ENCODE data around the gene COL4A2.

The COL4A2 gene

GRCh38 chr13:110414931-110415330, 107.8 kb downstream of the COL4A2 start:
- H2AFZ ChIP-seq (ENCODE audit: low read depth, low read length) = no peak overlapping the region
- H3K4me1 ChIP-seq (ENCODE audit: insufficient read depth, low read length) = peaks cover 7% of the 10 kb centered on the region
- H3K36me3 ChIP-seq (ENCODE audit: insufficient read depth, low read length) = no peaks in the 10 kb centered on the region
- no peaks in the 10 kb centered on the region for H3K27me3 ChIP-seq (ENCODE audit: insufficient read depth, low read length)
- H3K9me3 ChIP-seq (ENCODE audit: low read length) = no peaks in the 10 kb centered on the region
- H3K4me3 ChIP-seq (ENCODE audit: low read length) = no peak overlapping the region

GRCh38 chr13:110415669-110416068, 108.6 kb downstream of the COL4A2 start:
- Histone ChIP-seq H3K9me3 (ENCODE audit: low read length) (no peaks in the 10 kb centered on the region), H3K27me3 (ENCODE audit: insufficient read depth, low read length) (no peaks in the 10 kb centered on the region), H3K4me1 (ENCODE audit: insufficient read depth, low read length) (peaks cover 7% of the 10 kb centered on the region), H3K4me3 (ENCODE audit: low read length) (no peak overlapping the region), H3K36me3 (ENCODE audit: insufficient read depth, low read length) (no peaks in the 10 kb centered on the region), H2AFZ (ENCODE audit: low read depth, low read length) (no peak overlapping the region)

GRCh38 chr13:110416131-110417025, 109.3 kb downstream of the COL4A2 start:
- Histone ChIP-seq H3K4me3 (ENCODE audit: low read length) (no peak overlapping the region), H3K9me3 (ENCODE audit: low read length) (no peaks in the 10 kb centered on the region), H3K36me3 (ENCODE audit: insufficient read depth, low read length) (no peaks in the 10 kb centered on the region), H3K4me1 (ENCODE audit: insufficient read depth, low read length) (peaks cover 7% of the 10 kb centered on the region), H2AFZ (ENCODE audit: low read depth, low read length) (no peak overlapping the region), H3K27me3 (ENCODE audit: insufficient read depth, low read length) (no peaks in the 10 kb centered on the region)

- no peak overlapping the region for H3K4me3 ChIP-seq (ENCODE audit: low read length)
- peaks cover 4% of the 10 kb centered on the region for H3K4me1 ChIP-seq (ENCODE audit: insufficient read depth, low read length)
- no peaks in the 10 kb centered on the region for H3K36me3 ChIP-seq (ENCODE audit: insufficient read depth, low read length)
- no peaks in the 10 kb centered on the region for H3K27me3 ChIP-seq (ENCODE audit: insufficient read depth, low read length)
- H3K9me3 ChIP-seq (ENCODE audit: low read length) = no peaks in the 10 kb centered on the region
- no peak overlapping the region for H2AFZ ChIP-seq (ENCODE audit: low read depth, low read length)
These were observed 111.9 kb downstream of the COL4A2 start for GRCh38 chr13:110418944-110419343.

DNA sequence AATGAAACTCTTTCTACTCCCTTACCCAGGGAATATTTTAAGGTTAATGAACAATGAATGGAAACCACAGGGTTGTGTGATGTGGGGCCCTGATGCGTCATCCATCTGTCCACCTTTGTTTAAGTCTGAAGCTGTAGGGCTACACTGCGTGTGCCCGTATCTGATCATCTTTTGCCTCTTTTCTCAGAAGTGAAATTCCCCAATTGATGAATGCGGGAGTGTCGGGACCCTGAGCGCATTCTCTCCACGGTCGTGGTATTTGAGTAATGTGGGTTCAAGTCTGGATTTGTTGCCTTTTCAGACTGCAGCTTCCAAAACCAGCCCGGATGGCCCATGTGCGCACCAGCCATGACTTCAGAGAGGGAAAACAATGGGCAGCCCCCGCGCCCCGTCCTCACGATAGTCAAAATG, 112.3 kb downstream of the COL4A2 start:
- no peaks in the 10 kb centered on the region for H3K36me3 ChIP-seq (ENCODE audit: insufficient read depth, low read length)

DNA sequence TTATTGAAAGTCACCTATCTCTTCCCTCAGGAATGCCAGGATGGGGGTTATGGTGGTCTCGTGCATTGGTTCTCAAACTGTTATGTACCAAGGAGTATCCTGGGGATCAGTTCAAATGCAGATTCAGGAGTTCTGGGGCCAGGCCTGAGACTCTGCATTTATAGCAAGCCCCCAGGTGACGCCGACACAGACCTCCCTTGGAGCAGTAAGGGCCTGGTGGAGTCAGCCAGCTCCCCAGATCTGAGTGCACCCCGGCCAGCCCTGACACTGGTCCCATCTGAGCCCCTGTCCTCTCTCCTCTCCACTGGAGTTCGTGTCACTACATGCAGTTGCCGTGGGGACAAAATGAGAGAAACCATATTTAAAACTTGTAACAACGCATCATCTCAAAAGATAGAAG, 112.9 kb downstream of the COL4A2 start:
- Histone ChIP-seq H2AFZ (ENCODE audit: low read depth, low read length) (no peak overlapping the region), H3K4me3 (ENCODE audit: low read length) (no peak overlapping the region), H3K9me3 (ENCODE audit: low read length) (no peaks in the 10 kb centered on the region), H3K4me1 (ENCODE audit: insufficient read depth, low read length) (peaks cover 6% of the 10 kb centered on the region), H3K27me3 (ENCODE audit: insufficient read depth, low read length) (no peaks in the 10 kb centered on the region), H3K36me3 (ENCODE audit: insufficient read depth, low read length) (no peaks in the 10 kb centered on the region)

More for the DNA sequence above, 112.3 kb downstream of the COL4A2 start:
- no peak overlapping the region for H3K4me3 ChIP-seq (ENCODE audit: low read length)
- no peaks in the 10 kb centered on the region for H3K9me3 ChIP-seq (ENCODE audit: low read length)
- no peaks in the 10 kb centered on the region for H3K27me3 ChIP-seq (ENCODE audit: insufficient read depth, low read length)
- H3K4me1 ChIP-seq (ENCODE audit: insufficient read depth, low read length) = peaks cover 4% of the 10 kb centered on the region
- no peak overlapping the region for H2AFZ ChIP-seq (ENCODE audit: low read depth, low read length)

DNA sequence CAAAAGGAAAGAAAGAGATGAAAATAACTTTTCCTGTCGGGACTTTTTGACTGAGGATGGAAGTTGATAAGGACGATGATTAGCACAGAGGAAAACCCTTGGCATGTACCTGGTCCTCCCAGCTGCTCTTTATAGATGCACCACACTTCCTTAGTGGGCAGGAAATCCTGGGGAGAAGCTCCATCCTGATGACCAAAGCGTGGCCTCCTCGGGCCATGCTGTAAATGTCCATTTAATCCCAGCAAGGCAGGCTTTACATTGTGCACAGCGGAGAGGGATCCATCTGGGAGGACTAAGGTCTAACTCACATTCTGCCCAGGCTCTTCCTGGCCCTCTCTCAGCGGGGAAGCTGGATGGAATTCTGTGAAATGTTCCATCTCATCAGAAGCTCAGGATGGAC, 113.5 kb downstream of the COL4A2 start:
- H3K9me3 ChIP-seq (ENCODE audit: low read length) = no peaks in the 10 kb centered on the region
- H3K27me3 ChIP-seq (ENCODE audit: insufficient read depth, low read length) = no peaks in the 10 kb centered on the region
- peaks cover 12% of the 10 kb centered on the region for H3K4me1 ChIP-seq (ENCODE audit: insufficient read depth, low read length)
- peaks cover 3% of the 10 kb centered on the region for H3K36me3 ChIP-seq (ENCODE audit: insufficient read depth, low read length)
- H2AFZ ChIP-seq (ENCODE audit: low read depth, low read length) = no peak overlapping the region
- no peak overlapping the region for H3K4me3 ChIP-seq (ENCODE audit: low read length)

GRCh38 chr13:110421061-110421460, 114.0 kb downstream of the COL4A2 start:
- Histone ChIP-seq H3K36me3 (ENCODE audit: insufficient read depth, low read length) (peaks cover 6% of the 10 kb centered on the region), H3K4me3 (ENCODE audit: low read length) (no peak overlapping the region)

DNA sequence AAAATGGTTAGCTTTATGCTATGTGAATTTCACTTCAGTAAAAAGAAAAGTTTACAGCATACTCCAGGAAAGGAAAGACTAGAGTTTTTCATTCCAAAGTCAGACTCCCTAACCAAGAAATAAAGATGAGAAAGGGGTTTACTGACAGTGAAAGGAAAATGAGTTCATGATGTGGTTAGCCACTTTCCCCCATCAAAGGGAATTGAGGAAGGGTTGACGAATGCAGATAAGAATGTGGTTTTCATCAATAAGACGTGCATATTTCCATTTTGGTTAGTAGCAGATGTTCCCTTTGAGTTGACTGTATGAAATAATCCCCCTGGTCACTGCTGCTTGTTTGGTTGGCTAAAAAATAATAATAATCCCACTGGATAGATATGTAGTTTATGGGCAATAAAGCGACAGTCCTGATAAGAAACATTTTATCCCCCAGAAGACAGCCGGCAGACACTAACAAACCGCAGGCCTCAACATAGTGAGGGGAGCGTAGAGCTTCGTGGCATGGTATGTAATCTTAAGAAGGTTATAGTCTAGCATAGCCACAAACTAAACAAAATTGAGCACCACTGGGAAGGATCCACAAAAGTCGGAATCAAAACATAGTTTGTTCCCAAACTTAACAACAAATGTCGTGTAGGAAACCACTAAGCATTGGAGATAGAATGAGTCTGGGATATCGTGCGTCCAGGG, 114.8 kb downstream of the COL4A2 start:
- Histone ChIP-seq H3K27me3 (ENCODE audit: insufficient read depth, low read length) (no peaks in the 10 kb centered on the region), H3K36me3 (ENCODE audit: insufficient read depth, low read length) (peaks cover 7% of the 10 kb centered on the region), H3K4me3 (ENCODE audit: low read length) (no peak overlapping the region), H2AFZ (ENCODE audit: low read depth, low read length) (no peak overlapping the region), H3K4me1 (ENCODE audit: insufficient read depth, low read length) (peaks cover 12% of the 10 kb centered on the region), H3K9me3 (ENCODE audit: low read length) (no peaks in the 10 kb centered on the region)

More at GRCh38 chr13:110421061-110421460, 114.0 kb downstream of the COL4A2 start:
- Histone ChIP-seq H3K9me3 (ENCODE audit: low read length) (no peaks in the 10 kb centered on the region), H2AFZ (ENCODE audit: low read depth, low read length) (no peak overlapping the region), H3K27me3 (ENCODE audit: insufficient read depth, low read length) (no peaks in the 10 kb centered on the region), H3K4me1 (ENCODE audit: insufficient read depth, low read length) (peaks cover 12% of the 10 kb centered on the region)

DNA sequence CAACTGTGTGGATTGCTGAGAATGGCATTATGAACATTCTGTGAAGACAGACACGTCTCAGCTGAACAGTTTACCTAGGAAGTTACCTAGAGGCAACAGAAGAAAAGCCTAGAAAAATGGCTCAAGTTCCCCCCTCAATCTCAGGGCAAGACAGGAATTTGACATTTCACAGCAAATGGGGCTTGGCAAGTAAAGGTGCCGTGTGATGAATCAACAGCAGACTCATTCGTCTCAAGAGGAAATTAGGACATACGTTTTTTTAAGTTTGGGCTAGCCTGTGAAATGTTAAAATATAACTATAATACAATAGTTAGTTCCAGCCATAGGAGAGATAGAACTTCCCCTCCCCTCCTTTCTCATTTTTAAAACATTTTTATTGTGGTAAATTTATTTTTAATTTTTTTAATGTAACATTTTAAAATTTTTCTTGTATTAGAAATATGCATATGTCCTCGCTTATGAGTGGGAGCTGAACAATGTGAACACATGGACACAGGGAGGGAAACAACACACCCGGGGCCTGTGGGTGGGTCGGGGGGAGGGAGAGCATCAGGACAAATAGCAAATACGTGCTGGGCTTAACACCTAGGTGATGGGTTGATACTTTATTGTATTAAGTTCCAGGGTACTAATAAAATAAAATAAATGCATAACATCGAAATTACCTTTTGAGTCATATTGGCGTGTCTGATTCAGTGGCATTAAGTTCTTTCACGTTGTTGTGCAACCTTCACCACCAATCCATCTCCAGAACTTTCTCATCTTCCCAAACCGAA, 116.0 kb downstream of the COL4A2 start:
- Histone ChIP-seq H3K4me3 (ENCODE audit: low read length) (no peak overlapping the region), H3K9me3 (ENCODE audit: low read length) (no peaks in the 10 kb centered on the region), H3K4me1 (ENCODE audit: insufficient read depth, low read length) (peaks cover 12% of the 10 kb centered on the region), H3K27me3 (ENCODE audit: insufficient read depth, low read length) (no peaks in the 10 kb centered on the region), H3K36me3 (ENCODE audit: insufficient read depth, low read length) (peaks cover 7% of the 10 kb centered on the region), H2AFZ (ENCODE audit: low read depth, low read length) (no peak overlapping the region)

DNA sequence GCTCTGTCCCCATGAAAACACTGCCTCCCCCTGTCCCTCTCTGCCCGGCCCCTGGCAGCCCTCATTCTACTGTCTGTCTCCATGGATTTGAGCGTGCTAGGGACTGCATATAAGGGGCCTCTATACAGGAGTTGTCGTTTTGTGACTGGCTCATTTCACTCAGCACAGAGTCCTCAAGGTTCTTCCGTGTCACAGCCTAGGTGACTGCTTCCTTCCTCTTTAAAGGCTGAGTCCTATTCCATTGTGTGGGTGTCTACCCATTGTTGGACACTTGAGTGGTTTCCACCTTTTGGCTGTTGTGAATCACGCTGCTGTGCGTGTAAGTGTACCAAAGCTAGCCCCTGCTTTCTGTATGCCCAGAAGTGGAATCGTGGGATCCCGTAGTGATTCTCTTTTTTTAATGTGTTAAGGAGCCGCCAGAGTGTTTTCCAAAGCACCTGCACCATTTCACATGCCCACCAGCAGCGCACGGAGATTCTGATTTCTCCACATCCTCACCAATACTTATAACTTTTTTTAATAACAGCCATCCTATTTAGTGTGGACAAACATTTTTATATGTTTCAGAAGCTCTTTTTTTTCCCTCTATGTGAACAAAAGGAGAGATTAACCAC, 116.7 kb downstream of the COL4A2 start:
- no peak overlapping the region for H2AFZ ChIP-seq (ENCODE audit: low read depth, low read length)
- no peak overlapping the region for H3K4me3 ChIP-seq (ENCODE audit: low read length)
- peaks cover 12% of the 10 kb centered on the region for H3K36me3 ChIP-seq (ENCODE audit: insufficient read depth, low read length)
- H3K9me3 ChIP-seq (ENCODE audit: low read length) = no peaks in the 10 kb centered on the region
- peaks cover 12% of the 10 kb centered on the region for H3K4me1 ChIP-seq (ENCODE audit: insufficient read depth, low read length)
- H3K27me3 ChIP-seq (ENCODE audit: insufficient read depth, low read length) = no peaks in the 10 kb centered on the region

- no peaks in the 10 kb centered on the region for H3K27me3 ChIP-seq (ENCODE audit: insufficient read depth, low read length)
- no peak overlapping the region for H3K4me3 ChIP-seq (ENCODE audit: low read length)
- H3K9me3 ChIP-seq (ENCODE audit: low read length) = no peaks in the 10 kb centered on the region
- H3K4me1 ChIP-seq (ENCODE audit: insufficient read depth, low read length) = peaks cover 8% of the 10 kb centered on the region
- peaks cover 18% of the 10 kb centered on the region for H3K36me3 ChIP-seq (ENCODE audit: insufficient read depth, low read length)
- H2AFZ ChIP-seq (ENCODE audit: low read depth, low read length) = no peak overlapping the region
These were observed 117.7 kb downstream of the COL4A2 start for GRCh38 chr13:110424569-110425443.

Data from neuron (in vitro differentiated cells).